ENCODE results near the gene CFAP52. TPM values are rescaled to one million over a fixed set of nuclear protein-coding genes. Genes with fewer than 3 reads are reported as not detected.

The CFAP52 gene
- total and polyA plus RNA-seq, 2 of the 8 experiments (the other 6 are each of a cell fraction or from before 2014, with no cell fraction given), result 0.11 TPM; not detected in 1

DNA sequence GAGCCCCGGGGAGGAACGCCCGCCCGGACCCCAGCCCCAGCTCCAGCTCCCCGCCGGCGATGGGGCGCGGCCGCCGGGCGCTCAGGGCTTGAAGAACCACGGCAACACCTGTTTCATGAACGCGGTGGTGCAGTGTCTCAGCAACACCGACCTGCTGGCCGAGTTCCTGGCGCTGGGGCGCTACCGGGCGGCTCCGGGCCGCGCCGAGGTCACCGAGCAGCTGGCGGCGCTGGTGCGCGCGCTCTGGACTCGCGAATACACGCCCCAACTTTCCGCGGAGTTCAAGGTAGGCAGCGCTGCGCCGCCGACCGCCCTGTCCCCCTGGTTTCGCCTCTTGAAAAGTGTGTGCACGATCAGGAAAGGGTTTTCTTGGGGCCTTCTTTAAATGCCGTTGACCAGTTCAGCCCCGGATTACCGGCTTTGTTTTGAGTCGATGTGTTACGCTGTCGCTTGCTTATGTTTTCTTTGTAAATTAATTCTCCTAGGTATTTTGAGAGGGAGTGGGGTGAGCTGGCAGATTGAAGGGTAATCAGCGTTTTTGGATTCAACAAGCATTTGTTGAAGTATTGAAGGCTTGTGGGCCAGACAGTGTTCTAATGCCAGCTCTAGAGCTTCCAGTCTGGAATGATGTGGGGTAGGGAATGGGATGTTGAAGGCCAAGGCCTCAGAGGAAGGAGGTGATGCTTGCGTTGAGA, 69.6 kb downstream of the CFAP52 start:
- FAIRE-seq (no peak), DNase-seq (ENCODE audit: low read depth in 1 of 2, low spot score in 2 of 2) (peak in 1 of 2 experiments; percentile 76)
- H4K20me1 ChIP-seq (replicated peaks in 1 of 2; ENCODE audit: control insufficient read depth in 1 of 2, insufficient read depth in 2 of 2, low read length in 2 of 2), result peaks cover 2 to 6% of the 10 kb centered on the region in 2 experiments
- H4K91ac ChIP-seq (replicated peaks; ENCODE audit: insufficient read length, low read length), result no peak overlapping the region
- peaks cover 4 to 29% of the 10 kb centered on the region in 2 experiments; a peak in 3 of 4 replicates for H3K79me2 ChIP-seq (ENCODE audit: control insufficient read depth in 1 of 2, insufficient read depth in 2 of 2, low read length in 2 of 2)
- ChIA-PET CTCF (ENCODE audit: partially characterized antibody) (interaction anchor here (0.7 to 2.9 kb wide), 5 partner anchors 20 to 68 kb away, joined by 3 to 17 read pairs (median 5); partner anchors contain the start of gene CFAP52), POLR2A (ENCODE audit: partially characterized antibody) (interaction anchor here (0.7 to 1.9 kb wide), 15 partner anchors 8 to 255 kb away, joined by 3 to 6 read pairs (median 3); partner anchors contain the start of genes CFAP52 and STX8)
- no peaks in the 10 kb centered on the region for H3K36me3 ChIP-seq (ENCODE audit: control insufficient read depth in 2 of 4, insufficient read depth in 4 of 4, low read length in 3 of 4)
- no peak overlapping the region for H3K14ac ChIP-seq (ENCODE audit: insufficient read length)
- no peak overlapping the region for H3K56ac ChIP-seq (replicated peaks; ENCODE audit: insufficient read length, low read depth, low read length)
- H3K9ac ChIP-seq (replicated peaks in 1 of 4; ENCODE audit: extremely low read depth in 1 of 4, low read depth in 3 of 4, low read length in 3 of 4), result peak overlapping the region; percentile 25 to 94 (median 81); a peak in 6 of 7 replicates
- peak overlapping the region; percentile 10 for H3K4ac ChIP-seq (replicated peaks; ENCODE audit: insufficient read length, low read depth, low read length)
- H3K18ac ChIP-seq (ENCODE audit: extremely low read depth, low read length), result peak overlapping the region; percentile 35; the same call in 1 of the 2 replicates
- peaks cover 1 to 18% (median 6%) of the 10 kb centered on the region in 4 experiments; a peak in 5 of 7 replicates for H3K4me1 ChIP-seq (replicated peaks in 1 of 4; ENCODE audit: control insufficient read depth in 3 of 4, insufficient read depth in 4 of 4, low read length in 3 of 4)
- WGBS, 2 experiments (ENCODE audit: extremely low coverage in 1 of 2, insufficient coverage in 1 of 2, insufficient read length in 1 of 2, insufficient replicate concordance in 2 of 2, low coverage in 1 of 2, low lambda C conversion rate in 2 of 2, missing lambda C conversion rate in 1 of 2), result 3% methylated on average over 29 of the region's 51 CpGs; no CpG with 5 or more reads in 1 of the 2 experiments
- H2AK5ac ChIP-seq (ENCODE audit: low read depth, low read length), result 0 out of 2 replicates have a peak overlapping the region, but pooled peaks have one; percentile 39
- H2BK20ac ChIP-seq (ENCODE audit: low read length), result no peak overlapping the region
- no peak overlapping the region for H4K5ac ChIP-seq (ENCODE audit: insufficient read length, low read depth, low read length)
- no peak overlapping the region for H2BK5ac ChIP-seq (ENCODE audit: low read depth, low read length)
- peak overlapping the region; percentile 86 for H2BK12ac ChIP-seq (ENCODE audit: low read depth, low read length)
- H4K8ac ChIP-seq (ENCODE audit: extremely low read depth, insufficient read depth, low read length), result peak overlapping the region; percentile 38; the same call in 1 of the 2 replicates
- H2AFZ ChIP-seq (ENCODE audit: low read length), result no peak overlapping the region
- H3K4me2 ChIP-seq (ENCODE audit: insufficient read depth in 1 of 2, low read depth in 2 of 2, low read length in 2 of 2), result peak overlapping the region; percentile 85 to 100
- no peaks in the 10 kb centered on the region; the same call in 1 of the 2 replicates for H3K79me1 ChIP-seq (ENCODE audit: low read depth, low read length)
- no peak overlapping the region for H3K23ac ChIP-seq (ENCODE audit: insufficient read length)
- no peak overlapping the region for H2BK120ac ChIP-seq (replicated peaks; ENCODE audit: low read depth, low read length)
- H3K9me3 ChIP-seq (ENCODE audit: insufficient read depth in 2 of 2, low read depth in 1 of 2, low read length in 1 of 2), result no peaks in the 10 kb centered on the region
- H3K23me2 ChIP-seq (ENCODE audit: low read depth, low read length), result peaks cover 16% of the 10 kb centered on the region
- peak overlapping the region; percentile 20; the same call in 1 of the 2 replicates for H3K27ac ChIP-seq (ENCODE audit: low read depth, low read length)
- H3K4me3 ChIP-seq (ENCODE audit: extremely low read depth in 1 of 4, insufficient read depth in 2 of 4, low read depth in 3 of 4, low read length in 4 of 4), result peak overlapping the region; percentile 65 to 78 (median 72)
- peak overlapping the region; percentile 82 for H2BK15ac ChIP-seq (ENCODE audit: low read length)
- H3K27me3 ChIP-seq (replicated peaks in 1 of 4; ENCODE audit: control insufficient read depth in 3 of 4, extremely low read depth in 1 of 4, insufficient read depth in 3 of 4, low read length in 3 of 4), result peaks cover 0 to 12% (median 8%) of the 10 kb centered on the region in 4 experiments; a peak in 6 of 7 replicates
- TF ChIP-seq POU5F1 (IDR thresholded peaks at IDR 0.05; ENCODE audit: low read depth, low read length), result no peak
- TF ChIP-seq CBX8 (IDR thresholded peaks at IDR 0.05; ENCODE audit: borderline replicate concordance, low read depth, low read length), result no peak
- peak; percentile 42; the same call in 1 of the 2 replicates for TF ChIP-seq TAF1 (IDR thresholded peaks at IDR 0.05; ENCODE audit: low read depth, low read length)
- 0 out of 2 replicates have a peak, but pooled peaks have one; percentile 24 for TF ChIP-seq PHF8 (conservative IDR thresholded peaks at IDR 0.05; ENCODE audit: low read depth, low read length)
- no peak for TF ChIP-seq KDM5A (IDR thresholded peaks at IDR 0.05; ENCODE audit: low read length)
- TF ChIP-seq KDM4A (IDR thresholded peaks at IDR 0.05; ENCODE audit: low read depth, low read length, severe bottlenecking), result peak; percentile 85
- TF ChIP-seq CEBPB (IDR thresholded peaks at IDR 0.05; ENCODE audit: low read depth, low read length), result no peak
- no peak for TF ChIP-seq RXRA (IDR thresholded peaks at IDR 0.05; ENCODE audit: insufficient read depth, low read depth, low read length)
- peak; percentile 40 for TF ChIP-seq POLR2AphosphoS5 (IDR thresholded peaks at IDR 0.05; ENCODE audit: low read depth, low read length)
- no peak for TF ChIP-seq GABPA (IDR thresholded peaks at IDR 0.05; ENCODE audit: borderline replicate concordance, insufficient read depth, low read length)
- peak; percentile 57 for TF ChIP-seq SAP30 (IDR thresholded peaks at IDR 0.05; ENCODE audit: insufficient read depth, insufficient replicate concordance, low read length)

Data from H1 (cell line).